Tibial nerve (tissue), 4 donors: ENCODE data around the gene BNC1. TPM values are rescaled to one million over a fixed set of nuclear protein-coding genes. Genes with fewer than 3 reads are reported as not detected.

Source experiments
- DNase-seq, 2 donors: peaks; one replicate each; pipeline ENCODE4 v3.0.0-alpha.2; 2019; ENCODE audit warnings: low spot score in 2 of 2
- H3K27ac ChIP-seq, 4 donors: fragments of 200-600 bp; sonication (generic) in 3 of 4; one replicate each; pipeline ENCODE4 v1.5.1; 2017 to 2019; ENCODE audit warnings: mild to moderate bottlenecking in 1 of 4
- H3K27me3 ChIP-seq, 2 donors: fragments of 200-600 bp; sonication (generic) in 1 of 2; one replicate each; pipeline versions ENCODE4 v1.5.1 to v1.6.0; 2017 to 2019
- H3K36me3 ChIP-seq, 3 donors: fragments of 200-600 bp; sonication (generic); one replicate each; pipeline ENCODE4 v1.5.1; 2018 to 2019
- H3K4me1 ChIP-seq, 4 donors: fragments of 200-600 bp; sonication (generic) in 3 of 4; one replicate each; pipeline ENCODE4 v1.5.1; 2017 to 2019
- H3K4me3 ChIP-seq, 4 donors: fragments of 200-600 bp; sonication (generic) in 3 of 4; one replicate each; pipeline ENCODE4 v1.5.1; 2017 to 2019; ENCODE audit warnings: mild to moderate bottlenecking in 1 of 4, moderate library complexity in 1 of 4
- H3K9me3 ChIP-seq, 4 donors: fragments of 200-600 bp; sonication (generic) in 3 of 4; one replicate each; pipeline ENCODE4 v1.5.1; 2017 to 2019
- EP300 ChIP-seq, 2 donors: sonication (generic); formaldehyde crosslinking; IDR thresholded peaks; one replicate each; pipeline ENCODE4 v1.6.1; 2017; ENCODE audit warnings: antibody characterized with exemption in 2 of 2, mild to moderate bottlenecking in 1 of 2
- POLR2A ChIP-seq, 2 donors: fragments of 450-650 bp; IDR thresholded peaks; one replicate each; pipeline ENCODE4 v1.6.1; 2017; ENCODE audit warnings: antibody characterized with exemption in 2 of 2, mild to moderate bottlenecking in 2 of 2, moderate library complexity in 2 of 2
- whole genome bisulfite sequencing, 2 donors: methylation state at CpG; one replicate each; pipeline ENCODE4 v1.1.5; 2018; 5-methylcytosine and 5-hydroxymethylcytosine counted together
- total RNA-seq, 4 donors: library from RNA; depleted of rRNA; stranded (reverse); fragments of >200 nt; gene quantifications; one replicate each; pipeline ENCODE4 v1.1.0, GENCODE V29; 2016
- TF ChIP-seq, protein P1 (sequence below), 5 experiments: fragments of 200-600 bp in 3 of 5; fragments of 450-650 bp in 2 of 5; sonication (generic) in 3 of 5; IDR thresholded peaks; one replicate each; pipeline ENCODE4 v1.5.1; 2016 to 2019; ENCODE audit warnings: antibody characterized with exemption in 5 of 5, mild to moderate bottlenecking in 3 of 5, moderate library complexity in 2 of 5

BNC1 gene
- total RNA-seq, 4 donors from 2014 or later: under 0.01 to 1.4 (median 0.21) TPM; not detected in 1

- no peaks in the 10 kb centered on the region for H3K36me3 ChIP-seq
- TF ChIP-seq EP300 (IDR thresholded peaks at IDR 0.05) (no peak), POLR2A (IDR thresholded peaks at IDR 0.05) (no peak)
- TF ChIP-seq, protein P1, sequence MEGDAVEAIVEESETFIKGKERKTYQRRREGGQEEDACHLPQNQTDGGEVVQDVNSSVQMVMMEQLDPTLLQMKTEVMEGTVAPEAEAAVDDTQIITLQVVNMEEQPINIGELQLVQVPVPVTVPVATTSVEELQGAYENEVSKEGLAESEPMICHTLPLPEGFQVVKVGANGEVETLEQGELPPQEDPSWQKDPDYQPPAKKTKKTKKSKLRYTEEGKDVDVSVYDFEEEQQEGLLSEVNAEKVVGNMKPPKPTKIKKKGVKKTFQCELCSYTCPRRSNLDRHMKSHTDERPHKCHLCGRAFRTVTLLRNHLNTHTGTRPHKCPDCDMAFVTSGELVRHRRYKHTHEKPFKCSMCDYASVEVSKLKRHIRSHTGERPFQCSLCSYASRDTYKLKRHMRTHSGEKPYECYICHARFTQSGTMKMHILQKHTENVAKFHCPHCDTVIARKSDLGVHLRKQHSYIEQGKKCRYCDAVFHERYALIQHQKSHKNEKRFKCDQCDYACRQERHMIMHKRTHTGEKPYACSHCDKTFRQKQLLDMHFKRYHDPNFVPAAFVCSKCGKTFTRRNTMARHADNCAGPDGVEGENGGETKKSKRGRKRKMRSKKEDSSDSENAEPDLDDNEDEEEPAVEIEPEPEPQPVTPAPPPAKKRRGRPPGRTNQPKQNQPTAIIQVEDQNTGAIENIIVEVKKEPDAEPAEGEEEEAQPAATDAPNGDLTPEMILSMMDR (IDR thresholded peaks at IDR 0.05): no peak
- H3K9me3 ChIP-seq: peaks cover 0 to 9% (median 0%) of the 10 kb centered on the region in 4 donors
- no peak overlapping the region for H3K27ac ChIP-seq
- H3K4me1 ChIP-seq: no peaks in the 10 kb centered on the region
- DNase-seq: no peak
- WGBS, 2 donors: 67 to 71% methylated on average over 3 of the region's 3 CpGs
- peaks cover 0 to 12% of the 10 kb centered on the region in 2 donors for H3K27me3 ChIP-seq
- H3K4me3 ChIP-seq: no peak overlapping the region
These were observed 22.1 kb upstream of the BNC1 start for GRCh38 chr15:83306561-83306960.

- DNase-seq: no peak
- no peaks in the 10 kb centered on the region for H3K4me1 ChIP-seq
- no peak overlapping the region for H3K4me3 ChIP-seq
- no peak overlapping the region for H3K27ac ChIP-seq
- TF ChIP-seq, protein P1 (IDR thresholded peaks at IDR 0.05): no peak
- no peak for TF ChIP-seq POLR2A (IDR thresholded peaks at IDR 0.05)
- TF ChIP-seq EP300 (IDR thresholded peaks at IDR 0.05): no peak
- no peaks in the 10 kb centered on the region for H3K36me3 ChIP-seq
- H3K9me3 ChIP-seq: peaks cover 0 to 9% (median 0%) of the 10 kb centered on the region in 4 donors
- 30% methylated on average over 11 of the region's 11 CpGs for WGBS, 2 donors
- H3K27me3 ChIP-seq: peaks cover 0 to 12% of the 10 kb centered on the region in 2 donors
These were observed 21.3 kb upstream of the BNC1 start for GRCh38 chr15:83305704-83306291.

DNA sequence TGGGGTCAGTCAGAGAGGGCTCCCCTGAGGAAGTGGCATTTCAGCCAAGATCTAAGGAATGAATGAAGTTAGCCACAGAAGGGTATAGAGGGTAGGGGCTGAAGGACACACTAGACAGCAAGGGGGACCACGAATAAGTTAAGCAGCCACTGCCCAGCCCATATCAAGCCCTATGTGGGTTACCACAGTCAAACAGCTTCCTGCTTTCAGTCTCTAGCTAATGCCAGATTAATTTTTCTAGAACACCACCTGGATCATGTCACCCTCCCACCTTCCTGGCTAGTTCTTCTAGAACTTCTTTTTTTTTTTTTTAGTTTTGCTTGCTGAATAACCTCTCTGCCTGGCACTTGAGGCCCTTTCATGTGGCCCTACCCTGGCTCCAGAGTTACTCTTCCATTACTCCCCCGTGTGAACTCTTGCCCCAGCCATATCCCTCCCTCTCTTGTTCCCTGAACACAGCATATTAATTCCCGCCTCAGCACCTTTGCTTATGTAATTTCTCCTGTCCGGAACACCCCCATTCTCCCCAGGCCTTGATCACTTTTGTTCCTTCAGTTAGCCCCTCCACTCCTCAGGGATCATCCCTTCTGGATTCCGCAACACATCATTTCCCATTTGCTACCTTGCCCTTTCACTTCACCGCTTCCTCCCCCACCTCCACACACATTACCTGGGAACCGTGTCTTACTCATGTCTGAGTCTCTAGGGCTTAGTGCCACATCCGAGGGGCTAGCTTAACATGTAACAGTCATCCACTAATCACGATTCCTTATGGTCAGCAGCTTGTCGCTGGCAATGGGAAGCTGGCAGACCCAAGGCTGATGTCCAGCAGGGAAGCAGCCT lies 20.6 kb upstream of the BNC1 start:
- no peak for DNase-seq
- H3K36me3 ChIP-seq: no peaks in the 10 kb centered on the region
- TF ChIP-seq POLR2A (IDR thresholded peaks at IDR 0.05): no peak
- TF ChIP-seq EP300 (IDR thresholded peaks at IDR 0.05): no peak
- TF ChIP-seq, protein P1 (IDR thresholded peaks at IDR 0.05): no peak
- H3K27me3 ChIP-seq: peaks cover 0 to 12% of the 10 kb centered on the region in 2 donors
- H3K4me1 ChIP-seq: no peaks in the 10 kb centered on the region
- 64 to 67% methylated on average over 10 of the region's 10 CpGs for WGBS, 2 donors
- no peak overlapping the region for H3K27ac ChIP-seq
- H3K9me3 ChIP-seq: peaks cover 0 to 9% (median 0%) of the 10 kb centered on the region in 4 donors
- no peak overlapping the region for H3K4me3 ChIP-seq

DNA sequence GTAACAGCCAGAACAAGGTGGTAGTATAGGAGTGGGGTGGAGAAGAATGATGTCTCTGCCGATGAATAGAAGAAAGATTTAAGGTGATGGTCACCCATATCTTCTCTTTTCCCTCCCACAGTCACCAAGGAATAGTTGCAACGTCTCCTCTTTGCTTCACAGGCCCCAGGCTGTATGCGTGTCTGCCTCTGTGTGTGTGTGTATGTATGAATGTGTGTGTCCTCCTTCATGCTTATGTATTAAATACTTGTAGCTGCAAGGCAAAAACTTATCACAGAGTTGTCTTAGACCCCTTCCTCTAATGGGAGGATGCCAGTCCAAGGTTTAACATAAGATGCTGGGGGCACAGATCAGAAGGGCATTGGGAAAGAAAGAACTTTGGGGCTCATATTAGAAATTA lies 19.1 kb upstream of the BNC1 start:
- H3K27ac ChIP-seq: no peak overlapping the region
- 70 to 73% methylated on average over 3 of the region's 3 CpGs for WGBS, 2 donors
- H3K27me3 ChIP-seq: peaks cover 0 to 12% of the 10 kb centered on the region in 2 donors
- H3K9me3 ChIP-seq: peaks cover 0 to 7% (median 0%) of the 10 kb centered on the region in 4 donors
- TF ChIP-seq, protein P1 (IDR thresholded peaks at IDR 0.05): no peak
- TF ChIP-seq POLR2A (IDR thresholded peaks at IDR 0.05) (no peak), EP300 (IDR thresholded peaks at IDR 0.05) (no peak)
- no peaks in the 10 kb centered on the region for H3K4me1 ChIP-seq
- H3K36me3 ChIP-seq: no peaks in the 10 kb centered on the region
- DNase-seq: no peak
- no peak overlapping the region for H3K4me3 ChIP-seq

DNA sequence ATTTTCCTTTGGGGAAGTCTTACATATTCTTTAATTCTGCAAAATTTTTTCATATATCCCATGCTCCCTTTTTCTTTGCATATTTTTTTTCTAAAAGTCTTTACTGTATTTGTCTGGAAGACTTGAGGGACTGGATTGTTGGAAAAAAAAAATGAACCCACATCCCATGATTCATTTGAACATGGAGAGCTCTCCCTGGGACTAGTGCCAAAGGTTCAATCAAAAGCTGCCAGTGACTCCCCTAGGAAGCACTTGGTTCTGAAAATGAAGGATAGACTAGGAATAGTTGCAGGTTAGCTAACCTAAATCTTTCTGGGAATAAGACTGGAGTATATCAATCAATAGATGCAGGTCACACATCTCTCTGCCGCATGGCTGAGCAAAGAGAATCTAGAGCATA lies 16.4 kb upstream of the BNC1 start:
- no peaks in the 10 kb centered on the region for H3K4me1 ChIP-seq
- 96 to 100% methylated on average over 1 of the region's 1 CpG for WGBS, 2 donors
- no peak for DNase-seq

More for the DNA sequence above, 16.4 kb upstream of the BNC1 start:
- Histone ChIP-seq H3K9me3 (no peaks in the 10 kb centered on the region), H3K36me3 (no peaks in the 10 kb centered on the region), H3K27me3 (peaks cover 0 to 10% of the 10 kb centered on the region in 2 donors), H3K4me3 (no peak overlapping the region), H3K27ac (no peak overlapping the region)
- TF ChIP-seq, protein P1 (IDR thresholded peaks at IDR 0.05): no peak
- no peak for TF ChIP-seq POLR2A (IDR thresholded peaks at IDR 0.05)
- no peak for TF ChIP-seq EP300 (IDR thresholded peaks at IDR 0.05)
